Measurements from ENCODE around the gene OTULIN.

OTULIN gene

DNA sequence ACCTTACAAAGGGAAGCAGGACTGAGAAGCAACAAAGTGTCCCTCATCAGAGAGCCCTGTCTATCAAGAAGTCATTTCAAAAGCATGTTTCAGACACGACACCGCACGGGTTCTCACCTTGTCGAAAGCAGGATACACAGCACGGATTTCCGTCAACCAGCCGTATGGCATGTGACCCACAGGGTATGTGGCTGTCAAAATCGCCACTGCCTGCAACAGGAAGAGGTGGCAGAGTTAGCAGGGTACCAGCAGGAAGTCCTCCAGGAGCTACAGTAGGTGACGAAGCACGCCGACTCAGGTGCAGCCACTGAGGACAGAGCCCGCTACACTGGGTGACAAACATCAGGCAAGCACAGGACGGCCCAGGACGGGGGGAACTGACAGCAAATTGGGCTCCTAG lies 81.2 kb downstream of the OTULIN start:
- DNase-seq, result no peak

GRCh38 chr5:14748180-14748900 lies 83.8 kb downstream of the OTULIN start:
- no peak for DNase-seq

All from DMS79 (cell line).